HG02884 (cell line): ENCODE measurements around the gene PLEKHG5.

Experiments
- ATAC-seq: cut with Tn5 transposase; IDR thresholded peaks from one replicate; pipeline ENCODE4 v1.9.1; 2021; ENCODE audit warnings: mild to moderate bottlenecking, moderate library complexity; ENCODE audit not compliant: unreplicated experiment

PLEKHG5 gene

GRCh38 chr1:6427441-6428390, 63.8 kb downstream of the PLEKHG5 start:
- ATAC-seq, result no peak

DNA sequence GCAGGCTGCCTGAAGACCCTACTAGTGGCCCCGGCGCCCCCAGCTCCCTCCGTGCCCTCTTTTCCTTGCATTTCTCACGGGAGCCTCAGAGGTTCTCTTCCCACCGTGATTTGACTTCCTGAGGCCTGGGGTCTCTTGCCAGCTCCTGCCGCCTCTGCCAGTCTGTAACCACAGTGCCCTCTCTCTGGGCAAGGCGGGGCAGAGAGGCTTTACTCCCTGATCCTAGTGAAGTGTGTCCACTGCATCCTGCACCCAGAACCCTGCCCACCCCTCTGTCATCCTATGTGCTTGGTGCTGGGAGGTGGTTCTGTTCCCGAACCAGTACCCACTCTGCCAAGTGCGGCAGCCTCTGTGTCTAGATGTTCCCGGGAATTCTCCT, 64.5 kb downstream of the PLEKHG5 start:
- no peak for ATAC-seq

DNA sequence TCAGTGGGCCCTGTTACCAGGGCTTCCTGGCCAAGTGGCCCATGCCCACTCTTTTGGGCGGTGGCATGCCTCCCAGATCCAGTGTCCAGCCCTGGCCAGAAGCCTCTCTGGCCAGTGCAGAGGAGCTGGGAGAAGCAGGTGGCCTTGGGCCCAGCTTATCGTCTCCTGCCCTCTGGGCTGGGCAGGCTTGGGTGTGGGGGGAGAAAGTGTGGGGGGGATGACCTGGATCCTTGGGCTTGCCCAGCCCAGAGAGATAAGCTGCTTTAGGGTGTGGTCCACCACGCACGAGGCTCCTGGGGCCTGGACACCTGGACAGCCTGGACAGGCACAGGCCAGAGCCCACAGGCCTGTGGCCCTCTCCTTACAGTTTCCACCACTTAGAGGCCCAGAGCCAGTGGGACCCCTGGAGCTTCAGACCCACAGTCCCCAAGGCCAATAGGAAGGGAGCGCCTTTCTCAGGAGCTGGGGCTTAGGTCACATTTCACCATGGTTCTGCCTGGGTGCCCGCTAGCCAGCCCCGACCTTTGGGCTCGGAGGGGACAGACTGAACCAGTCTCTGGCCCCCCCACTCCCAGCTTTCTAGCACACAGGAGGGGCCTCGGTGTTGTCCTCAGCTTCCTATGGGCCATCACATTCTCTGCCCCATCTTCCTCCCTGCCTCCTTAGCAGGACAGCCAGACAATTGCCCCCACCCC, 65.0 kb downstream of the PLEKHG5 start:
- ATAC-seq, result no peak

DNA sequence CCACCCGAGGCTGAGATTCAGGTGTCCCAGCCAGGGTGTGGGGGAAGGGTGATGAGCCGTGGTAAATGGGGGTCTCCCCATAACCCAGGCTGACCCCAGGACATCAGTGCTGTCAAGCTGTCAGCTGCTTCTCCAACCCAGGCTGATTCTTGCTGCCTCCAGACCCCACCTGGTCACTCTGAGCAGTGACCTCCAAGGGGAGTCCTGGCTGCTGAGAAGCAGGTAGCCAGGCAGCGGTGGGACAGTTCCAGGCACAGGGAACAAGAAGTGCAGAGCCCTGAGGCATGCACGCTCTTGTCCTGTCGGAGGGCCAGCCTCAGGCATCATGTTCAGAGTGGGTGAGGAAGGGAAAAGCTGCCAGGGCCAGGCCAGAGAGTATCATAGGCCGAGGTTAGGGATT, 65.8 kb downstream of the PLEKHG5 start:
- no peak for ATAC-seq

- no peak for ATAC-seq
Observed at GRCh38 chr1:6424619-6425593, 66.6 kb downstream of the PLEKHG5 start, which contains the start of gene ESPN. ESPN (plus strand) TSS chr1:6424776; CDS start chr1:6424956, 180 bp downstream.

DNA sequence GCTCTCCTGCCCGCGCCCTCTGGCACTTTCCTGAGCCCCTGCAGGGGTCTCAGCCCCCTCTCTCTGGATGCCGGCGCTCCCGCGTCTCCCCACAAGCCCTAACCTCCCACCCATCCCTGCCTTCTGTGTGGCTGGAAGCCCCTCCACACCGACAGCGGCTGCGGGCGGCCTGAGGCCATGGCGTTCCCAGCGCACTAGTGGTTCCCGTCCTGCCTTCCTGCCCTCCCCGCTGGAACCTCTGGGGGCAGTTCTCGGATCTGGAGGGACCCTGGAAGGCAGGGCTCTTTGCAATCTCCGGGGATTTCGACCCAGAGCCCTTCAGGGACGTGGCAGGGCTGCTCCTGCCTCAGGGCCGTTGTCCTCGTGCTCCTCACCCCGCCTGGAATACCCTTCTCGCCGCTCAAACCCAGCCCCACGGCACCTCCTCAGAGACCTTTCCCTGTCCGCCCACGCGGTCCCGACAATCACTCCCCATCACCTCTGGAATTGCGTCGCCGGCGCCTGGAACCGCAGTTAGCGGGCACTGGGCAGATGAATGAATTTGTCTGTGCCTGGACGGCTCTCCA, 67.4 kb downstream of the PLEKHG5 start:
- no peak for ATAC-seq

DNA sequence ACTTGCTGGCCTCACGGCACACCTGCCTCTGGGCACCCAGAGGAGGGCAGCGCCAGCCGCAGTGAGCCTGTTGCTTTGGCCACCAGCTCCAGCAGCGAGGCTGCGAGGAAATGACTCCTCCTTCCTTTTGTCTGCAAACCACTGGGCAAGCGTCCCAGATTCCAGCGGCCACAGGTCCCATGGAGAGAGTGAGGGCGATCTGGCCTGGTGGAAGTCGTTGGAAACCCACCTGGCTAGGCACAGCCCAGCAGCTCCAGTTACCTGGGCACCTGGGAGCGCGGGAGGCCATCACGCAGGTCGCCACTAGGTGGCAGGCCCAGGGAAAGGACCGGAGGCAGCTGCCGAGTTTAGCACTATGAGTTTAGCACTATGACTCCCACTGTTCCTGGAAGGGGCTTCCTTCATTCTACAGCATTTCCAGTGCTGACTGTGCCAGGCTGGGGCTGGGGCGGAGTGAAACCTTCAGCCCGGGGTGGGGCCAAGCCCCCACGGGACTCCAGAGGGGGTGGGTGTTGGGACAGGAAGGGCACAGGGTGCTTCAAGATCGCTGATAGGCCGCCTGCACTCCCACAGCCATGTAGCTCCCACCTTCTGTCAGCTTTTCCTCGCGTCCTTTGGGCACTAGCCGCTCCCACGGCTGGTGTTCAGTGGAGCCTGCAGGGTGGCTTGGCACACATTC, 68.0 kb downstream of the PLEKHG5 start:
- no peak for ATAC-seq

DNA sequence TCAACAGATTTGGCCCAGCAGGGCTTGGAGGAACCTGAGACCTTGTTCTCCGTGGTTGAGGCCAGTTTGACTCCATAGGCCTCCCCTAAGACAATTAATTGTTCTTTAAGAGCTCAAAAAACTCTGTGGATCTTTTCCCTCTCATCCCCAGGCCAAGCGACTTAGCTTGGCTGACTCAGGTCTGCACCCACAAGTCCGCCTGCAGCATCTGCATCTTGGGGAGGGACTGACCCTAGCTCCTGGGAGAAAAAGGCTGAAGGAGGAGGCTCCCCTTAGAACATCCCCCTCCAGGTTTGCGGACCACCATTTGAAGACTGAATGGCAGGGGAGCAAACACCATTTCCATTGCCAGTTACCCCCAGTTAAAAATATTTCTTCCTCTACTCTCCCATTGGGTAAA, 70.2 kb downstream of the PLEKHG5 start:
- no peak for ATAC-seq

DNA sequence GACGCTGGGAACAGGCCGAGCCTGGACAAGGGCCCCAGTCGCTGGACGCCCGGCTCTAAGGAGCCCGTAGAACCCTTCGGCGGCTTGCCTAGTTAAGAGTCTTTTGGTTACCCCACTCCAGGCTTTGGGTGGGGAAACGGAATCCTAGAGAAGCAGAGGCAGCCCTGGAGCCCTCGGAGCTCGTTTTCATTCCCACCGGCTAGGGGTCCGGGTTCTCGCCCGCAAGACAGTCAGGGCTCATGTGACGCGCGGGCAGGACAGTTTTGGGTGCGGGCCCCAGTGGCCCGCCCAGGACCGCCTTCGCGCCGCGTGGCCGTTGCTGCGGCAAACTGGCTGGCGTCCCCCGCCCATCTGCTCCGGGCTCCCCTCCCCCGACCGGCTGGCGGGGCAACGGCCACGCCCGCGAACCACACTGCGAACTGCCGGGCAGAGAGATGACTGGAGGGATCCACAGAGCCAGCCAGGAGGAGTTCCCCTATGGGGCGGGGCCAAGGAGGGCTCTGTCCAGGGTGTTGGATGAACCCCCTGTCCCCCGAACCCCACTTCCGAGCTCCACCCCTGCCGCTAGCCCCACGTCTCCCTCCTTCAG, 70.9 kb downstream of the PLEKHG5 start:
- no peak for ATAC-seq

DNA sequence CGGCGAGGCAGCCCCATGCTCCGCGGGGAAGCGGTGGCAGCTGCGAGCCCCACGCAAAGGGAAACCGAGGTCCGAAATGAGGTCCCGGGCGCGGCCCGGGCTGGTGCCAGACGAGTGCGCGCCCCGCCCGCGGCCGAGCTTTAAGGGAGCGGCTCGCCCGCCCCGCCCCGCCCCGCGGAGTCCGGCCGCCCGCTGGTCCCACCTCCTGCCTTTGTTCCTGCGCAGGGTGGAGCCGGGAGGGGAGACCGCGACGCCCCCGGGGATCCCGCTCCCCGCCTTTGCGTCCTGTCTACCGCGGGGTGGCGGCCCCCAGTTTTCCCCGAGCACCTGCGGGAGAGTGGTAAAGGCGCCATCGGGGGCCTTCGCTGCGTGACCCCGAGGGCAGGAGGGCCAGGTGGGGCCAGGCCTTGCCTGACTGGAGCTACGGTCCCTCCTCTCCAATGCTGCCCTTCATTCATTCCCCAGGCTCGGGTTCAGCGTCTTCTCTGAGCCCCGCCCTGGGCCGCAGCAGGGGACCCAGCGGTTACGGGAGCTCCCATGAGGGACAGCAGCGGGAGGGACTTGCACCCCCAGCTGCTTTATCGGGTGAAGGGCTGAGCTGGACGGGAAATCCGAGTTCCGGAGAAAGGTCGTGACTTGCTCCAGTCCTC, 71.5 kb downstream of the PLEKHG5 start, which contains the start of gene HES2:
HES2 (minus strand) TSS at position 116 of the 650 bp plus-strand sequence; CDS start at position 17, 99 bp downstream.
- no peak for ATAC-seq

- no peak for ATAC-seq
Observed at GRCh38 chr1:6419397-6419803, 72.1 kb downstream of the PLEKHG5 start.

DNA sequence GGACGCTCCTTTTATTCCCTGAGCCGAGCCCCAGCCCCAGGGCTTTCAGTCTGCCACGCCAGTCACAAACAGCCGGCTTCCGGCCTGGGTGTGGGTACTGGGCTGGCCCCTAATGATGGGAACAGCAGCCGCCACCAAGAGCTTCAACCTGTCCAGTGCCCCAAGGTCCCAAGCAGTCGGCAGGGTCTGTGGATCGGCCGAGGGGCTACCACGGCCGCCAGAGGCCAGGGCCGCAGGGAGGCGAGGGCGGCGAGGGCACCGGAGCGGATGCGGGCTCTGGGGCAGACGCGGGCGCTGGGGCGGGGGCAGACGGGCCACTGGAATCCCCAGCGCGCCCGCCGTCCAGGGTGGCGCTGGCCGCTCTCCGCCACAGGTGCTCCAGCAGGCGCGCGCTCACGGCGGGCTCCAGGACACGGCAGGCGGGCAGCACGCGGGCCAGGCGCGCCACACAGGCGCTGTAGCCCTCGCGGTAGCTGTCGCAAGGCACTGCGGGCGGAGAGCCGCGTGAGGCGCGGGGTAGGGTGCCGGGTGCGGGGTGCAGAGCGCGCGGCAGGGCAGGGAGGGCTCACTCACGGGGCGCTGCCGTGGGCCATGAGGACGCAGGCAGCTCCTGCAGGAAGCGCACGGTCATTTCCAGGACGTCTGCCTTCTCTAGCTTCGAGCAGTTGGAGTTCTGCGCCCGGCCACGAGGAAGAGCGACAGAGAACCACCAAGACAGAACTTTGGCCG, 72.6 kb downstream of the PLEKHG5 start:
- no peak for ATAC-seq

GRCh38 chr1:6417961-6418667, 73.4 kb downstream of the PLEKHG5 start:
- ATAC-seq, result no peak
